GM12878 (cell line): Measurements from ENCODE around the gene AXIN1.

Experiments
- GABPA ChIP-seq: IDR thresholded peaks from 2 replicates; pipeline ENCODE4 v1.6.1; 2014; ENCODE audit warnings: antibody characterized with exemption, low read depth, mild to moderate bottlenecking, inconsistent platforms
- GATAD2B ChIP-seq: fragments of 450-650 bp; conservative IDR thresholded peaks from 2 replicates; pipeline ENCODE4 v1.6.1; 2017; ENCODE audit warnings: low read depth, mild to moderate bottlenecking, moderate library complexity
- IRF3 ChIP-seq: fragments of 450-650 bp; IDR thresholded peaks from 2 replicates; pipeline ENCODE4 v1.6.1; 2014; ENCODE audit warnings: mild to moderate bottlenecking
- TF ChIP-seq, protein P1 (sequence below), 3 experiments: IDR thresholded peaks in 2 of 3; conservative IDR thresholded peaks in 1 of 3; 2 replicates each; pipeline ENCODE4 v1.5.1; 2011; ENCODE audit warnings: low read depth in 3 of 3, low read length in 3 of 3, mild to moderate bottlenecking in 3 of 3, control low read depth in 2 of 3, moderate library complexity in 2 of 3, inconsistent platforms in 1 of 3, mixed read lengths in 1 of 3; ENCODE audit not compliant: control insufficient read depth in 2 of 3, insufficient read depth in 1 of 3; ENCODE audit errors: extremely low read depth in 1 of 3
- TF ChIP-seq, protein P2 (sequence below): IDR thresholded peaks from 2 replicates; pipeline ENCODE4 v1.6.1; 2011; ENCODE audit warnings: low read depth, low read length, improper control_type of control experiment, borderline replicate concordance
- TF ChIP-seq, protein P3 (sequence below): IDR thresholded peaks from 2 replicates; pipeline ENCODE4 v1.6.1; 2012; ENCODE audit warnings: low read depth, low read length, improper control_type of control experiment

DNA sequence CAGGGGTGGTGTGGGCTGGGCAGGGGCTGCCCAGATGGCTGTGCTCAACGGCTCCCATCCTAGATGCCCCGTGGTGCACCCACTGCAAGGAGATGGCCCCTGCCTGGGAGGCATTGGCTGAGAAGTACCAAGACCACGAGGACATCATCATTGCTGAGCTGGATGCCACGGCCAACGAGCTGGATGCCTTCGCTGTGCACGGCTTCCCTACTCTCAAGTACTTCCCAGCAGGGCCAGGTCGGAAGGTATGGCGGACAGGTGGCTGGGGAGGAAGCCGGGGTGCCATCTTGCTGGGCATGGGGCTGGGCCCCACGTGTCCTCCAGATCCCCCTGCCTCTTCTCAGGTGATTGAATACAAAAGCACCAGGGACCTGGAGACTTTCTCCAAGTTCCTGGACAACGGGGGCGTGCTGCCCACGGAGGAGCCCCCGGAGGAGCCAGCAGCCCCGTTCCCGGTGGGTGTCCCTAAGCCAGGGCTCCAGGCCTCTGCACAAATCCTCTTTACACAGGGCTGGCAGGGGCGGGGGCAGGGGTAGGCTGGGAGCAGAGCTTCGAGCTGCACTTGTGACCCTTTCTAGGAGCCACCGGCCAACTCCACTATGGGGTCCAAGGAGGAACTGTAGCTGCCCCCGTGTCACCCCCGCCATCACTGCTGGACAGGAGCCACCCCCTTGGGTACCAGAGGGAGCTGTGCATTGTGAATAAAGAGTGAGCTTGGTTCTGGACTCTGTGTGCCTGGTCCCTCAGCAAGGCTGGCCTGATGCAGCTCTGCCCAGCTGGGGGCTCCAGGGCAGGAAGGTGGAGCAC is 65.8 kb downstream of the AXIN1 start:
- TF ChIP-seq, protein P1, sequence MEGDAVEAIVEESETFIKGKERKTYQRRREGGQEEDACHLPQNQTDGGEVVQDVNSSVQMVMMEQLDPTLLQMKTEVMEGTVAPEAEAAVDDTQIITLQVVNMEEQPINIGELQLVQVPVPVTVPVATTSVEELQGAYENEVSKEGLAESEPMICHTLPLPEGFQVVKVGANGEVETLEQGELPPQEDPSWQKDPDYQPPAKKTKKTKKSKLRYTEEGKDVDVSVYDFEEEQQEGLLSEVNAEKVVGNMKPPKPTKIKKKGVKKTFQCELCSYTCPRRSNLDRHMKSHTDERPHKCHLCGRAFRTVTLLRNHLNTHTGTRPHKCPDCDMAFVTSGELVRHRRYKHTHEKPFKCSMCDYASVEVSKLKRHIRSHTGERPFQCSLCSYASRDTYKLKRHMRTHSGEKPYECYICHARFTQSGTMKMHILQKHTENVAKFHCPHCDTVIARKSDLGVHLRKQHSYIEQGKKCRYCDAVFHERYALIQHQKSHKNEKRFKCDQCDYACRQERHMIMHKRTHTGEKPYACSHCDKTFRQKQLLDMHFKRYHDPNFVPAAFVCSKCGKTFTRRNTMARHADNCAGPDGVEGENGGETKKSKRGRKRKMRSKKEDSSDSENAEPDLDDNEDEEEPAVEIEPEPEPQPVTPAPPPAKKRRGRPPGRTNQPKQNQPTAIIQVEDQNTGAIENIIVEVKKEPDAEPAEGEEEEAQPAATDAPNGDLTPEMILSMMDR (IDR thresholded peaks at IDR 0.05 in 2 of 3, conservative IDR thresholded peaks at IDR 0.05 in 1 of 3; ENCODE audit: control insufficient read depth in 2 of 3, extremely low read depth in 1 of 3, insufficient read depth in 1 of 3, low read depth in 3 of 3, low read length in 3 of 3): no peak
- TF ChIP-seq, protein P2, sequence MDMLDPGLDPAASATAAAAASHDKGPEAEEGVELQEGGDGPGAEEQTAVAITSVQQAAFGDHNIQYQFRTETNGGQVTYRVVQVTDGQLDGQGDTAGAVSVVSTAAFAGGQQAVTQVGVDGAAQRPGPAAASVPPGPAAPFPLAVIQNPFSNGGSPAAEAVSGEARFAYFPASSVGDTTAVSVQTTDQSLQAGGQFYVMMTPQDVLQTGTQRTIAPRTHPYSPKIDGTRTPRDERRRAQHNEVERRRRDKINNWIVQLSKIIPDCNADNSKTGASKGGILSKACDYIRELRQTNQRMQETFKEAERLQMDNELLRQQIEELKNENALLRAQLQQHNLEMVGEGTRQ: no peak
- TF ChIP-seq GABPA (no peak), GATAD2B (no peak), IRF3 (no peak)
- TF ChIP-seq, protein P3, sequence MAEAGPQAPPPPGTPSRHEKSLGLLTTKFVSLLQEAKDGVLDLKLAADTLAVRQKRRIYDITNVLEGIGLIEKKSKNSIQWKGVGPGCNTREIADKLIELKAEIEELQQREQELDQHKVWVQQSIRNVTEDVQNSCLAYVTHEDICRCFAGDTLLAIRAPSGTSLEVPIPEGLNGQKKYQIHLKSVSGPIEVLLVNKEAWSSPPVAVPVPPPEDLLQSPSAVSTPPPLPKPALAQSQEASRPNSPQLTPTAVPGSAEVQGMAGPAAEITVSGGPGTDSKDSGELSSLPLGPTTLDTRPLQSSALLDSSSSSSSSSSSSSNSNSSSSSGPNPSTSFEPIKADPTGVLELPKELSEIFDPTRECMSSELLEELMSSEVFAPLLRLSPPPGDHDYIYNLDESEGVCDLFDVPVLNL: no peak
